Body of pancreas (tissue), 4 donors: Measurements from ENCODE around the gene RET. TPM values are rescaled to one million over a fixed set of nuclear protein-coding genes. Genes with fewer than 3 reads are reported as not detected.
A peak's percentile ranks its signal among the peaks of the same experiment; 100 is the strongest.

ENCODE experiments used
- ATAC-seq: fragments of 150-250 bp; one replicate; pipeline ENCODE4 v1.9.1; 2016
- DNase-seq, 4 donors: peaks; one replicate each; pipeline ENCODE4 v3.0.0-alpha.2; 2019
- H3K27ac ChIP-seq, 4 donors: fragments of 200-600 bp; sonication (generic); 1 replicate in 3 of 4; 2 replicates in 1 of 4; pipeline versions ENCODE4 v1.5.1 to v1.6.1; 2016 to 2019; ENCODE audit warnings: mild to moderate bottlenecking in 1 of 4, mixed read lengths in 1 of 4, moderate library complexity in 1 of 4
- H3K27me3 ChIP-seq, 2 donors: fragments of 200-600 bp; sonication (generic); one replicate each; pipeline ENCODE4 v1.6.0; 2016; ENCODE audit warnings: mild to moderate bottlenecking in 1 of 2
- H3K36me3 ChIP-seq, 2 donors: fragments of 200-600 bp; sonication (generic); replicated peaks in 1 of 2; 2 replicates each; pipeline ENCODE4 v1.5.1; 2016; ENCODE audit warnings: low read depth in 2 of 2; ENCODE audit not compliant: insufficient read depth in 1 of 2
- H3K4me1 ChIP-seq: fragments of 200-600 bp; sonication (generic); one replicate; pipeline ENCODE4 v1.6.0; 2016
- H3K4me3 ChIP-seq, 2 donors: fragments of 200-600 bp; sonication (generic); 1 replicate in 1 of 2; 2 replicates in 1 of 2; pipeline ENCODE4 v1.5.1; 2016 to 2019
- H3K9me3 ChIP-seq, 3 donors: fragments of 200-600 bp; sonication (generic); 1 replicate in 2 of 3; 2 replicates in 1 of 3; pipeline ENCODE4 v1.5.1; 2016
- POLR2A ChIP-seq, 3 donors: fragments of 450-650 bp; IDR thresholded peaks; one replicate each; pipeline ENCODE4 v1.6.1; 2016; ENCODE audit warnings: antibody characterized with exemption in 3 of 3, mild to moderate bottlenecking in 2 of 3
- WGBS, 2 donors: methylation state at CpG; one replicate each; pipeline ENCODE4 v1.1.5; 2017; 5-methylcytosine and 5-hydroxymethylcytosine counted together
- intact Hi-C: fragments of 100-400 bp; cut with DNase I; formaldehyde crosslinking; loops from one replicate; pipeline ENCODE4 v1.15.1; 2023
- total RNA-seq, 2 donors: library from RNA; depleted of rRNA; stranded (reverse); fragments of >200 nt; gene quantifications; one replicate each; pipeline ENCODE4 v1.1.0, GENCODE V29; 2016
- TF ChIP-seq, protein P1 (sequence below), 7 experiments: fragments of 450-650 bp in 4 of 7; fragments of 200-600 bp in 3 of 7; sonication (generic) in 3 of 7; IDR thresholded peaks; one replicate each; pipeline ENCODE4 v1.5.1; 2016 to 2019; ENCODE audit warnings: antibody characterized with exemption in 7 of 7

The RET gene
- total RNA-seq, 2 donors from 2014 or later, result 0.78 to 1.6 TPM

DNA sequence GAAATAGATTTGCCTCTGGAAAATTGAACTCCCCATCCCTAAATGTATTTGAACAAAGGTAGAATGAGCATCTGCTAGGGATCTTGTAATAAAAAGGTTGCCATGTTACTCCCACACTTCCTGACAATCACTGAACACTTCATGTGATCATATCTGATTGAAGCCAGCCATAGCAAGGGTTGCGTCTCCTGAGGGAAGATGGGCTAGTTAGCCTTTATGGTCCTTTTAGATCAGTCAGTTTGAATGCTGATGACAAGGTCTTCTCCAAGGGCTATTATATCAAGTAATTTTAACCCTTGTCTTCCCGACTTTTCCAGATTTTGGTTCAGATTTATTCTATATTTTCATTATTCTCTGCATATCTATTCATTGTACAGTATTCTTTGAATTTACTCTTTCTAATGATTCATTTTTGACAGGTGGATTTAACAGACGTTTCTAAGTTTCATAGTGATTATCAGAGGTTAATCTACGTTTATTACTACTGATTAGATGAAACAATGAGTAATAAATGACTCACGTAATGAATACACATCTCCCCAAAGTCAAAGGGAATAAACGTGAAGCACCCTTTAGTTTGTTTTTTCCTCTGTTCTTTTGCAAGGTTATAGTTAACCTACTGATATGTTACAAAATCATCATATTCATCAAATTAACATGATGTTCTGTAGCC is 89.5 kb downstream of the RET start:
- Histone ChIP-seq H3K27ac (peak overlapping the region in 1 of 4 donors; percentile 61), H3K9me3 (no peaks in the 10 kb centered on the region), H3K36me3 (no peaks in the 10 kb centered on the region), H3K27me3 (no peaks in the 10 kb centered on the region), H3K4me1 (no peaks in the 10 kb centered on the region), H3K4me3 (no peak overlapping the region)
- WGBS, 2 donors, result 51 to 63% methylated on average over 6 of the region's 6 CpGs
- intact Hi-C loops, result no loop called here
- DNase-seq, result no peak
- TF ChIP-seq, protein P1, sequence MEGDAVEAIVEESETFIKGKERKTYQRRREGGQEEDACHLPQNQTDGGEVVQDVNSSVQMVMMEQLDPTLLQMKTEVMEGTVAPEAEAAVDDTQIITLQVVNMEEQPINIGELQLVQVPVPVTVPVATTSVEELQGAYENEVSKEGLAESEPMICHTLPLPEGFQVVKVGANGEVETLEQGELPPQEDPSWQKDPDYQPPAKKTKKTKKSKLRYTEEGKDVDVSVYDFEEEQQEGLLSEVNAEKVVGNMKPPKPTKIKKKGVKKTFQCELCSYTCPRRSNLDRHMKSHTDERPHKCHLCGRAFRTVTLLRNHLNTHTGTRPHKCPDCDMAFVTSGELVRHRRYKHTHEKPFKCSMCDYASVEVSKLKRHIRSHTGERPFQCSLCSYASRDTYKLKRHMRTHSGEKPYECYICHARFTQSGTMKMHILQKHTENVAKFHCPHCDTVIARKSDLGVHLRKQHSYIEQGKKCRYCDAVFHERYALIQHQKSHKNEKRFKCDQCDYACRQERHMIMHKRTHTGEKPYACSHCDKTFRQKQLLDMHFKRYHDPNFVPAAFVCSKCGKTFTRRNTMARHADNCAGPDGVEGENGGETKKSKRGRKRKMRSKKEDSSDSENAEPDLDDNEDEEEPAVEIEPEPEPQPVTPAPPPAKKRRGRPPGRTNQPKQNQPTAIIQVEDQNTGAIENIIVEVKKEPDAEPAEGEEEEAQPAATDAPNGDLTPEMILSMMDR (IDR thresholded peaks at IDR 0.05), result no peak
- no peak for TF ChIP-seq POLR2A (IDR thresholded peaks at IDR 0.05)
- ATAC-seq, result no peak

DNA sequence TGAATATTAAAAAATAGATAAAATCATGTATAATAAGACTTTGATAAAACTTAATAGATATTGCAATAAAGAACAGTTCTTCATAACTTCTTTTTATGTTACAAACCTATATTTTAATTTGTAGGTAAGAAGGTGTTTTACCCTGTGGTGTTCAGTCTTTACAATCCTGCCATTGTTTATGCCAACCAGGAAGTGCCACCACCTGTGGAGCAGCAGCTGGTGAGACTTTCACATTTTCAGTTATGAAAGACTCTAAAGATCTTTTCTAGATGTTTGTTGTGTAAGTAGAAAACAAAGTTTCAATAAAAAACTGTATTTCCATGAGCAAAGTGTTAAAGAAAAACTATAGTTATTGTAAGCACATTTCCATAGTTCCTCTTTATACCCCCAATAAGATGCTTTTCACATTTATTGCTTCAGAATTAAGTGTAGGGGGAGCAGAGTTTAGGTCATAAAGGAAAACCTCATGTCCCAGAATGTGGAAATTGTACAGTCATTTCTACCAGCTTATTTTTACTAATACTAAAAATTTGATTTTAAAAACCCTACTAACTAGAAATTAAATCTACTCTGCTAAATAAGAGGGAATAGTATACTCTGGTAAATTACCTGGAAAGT is 90.1 kb downstream of the RET start:
- no peaks in the 10 kb centered on the region for H3K9me3 ChIP-seq
- peak overlapping the region in 1 of 4 donors; percentile 61 for H3K27ac ChIP-seq
- H3K4me1 ChIP-seq, result no peaks in the 10 kb centered on the region
- TF ChIP-seq POLR2A (IDR thresholded peaks at IDR 0.05), result no peak
- TF ChIP-seq, protein P1 (IDR thresholded peaks at IDR 0.05), result no peak
- no peaks in the 10 kb centered on the region for H3K27me3 ChIP-seq
- no peak overlapping the region for H3K4me3 ChIP-seq
- DNase-seq, result peak in 1 of 4 donors; percentile 9
- intact Hi-C loops, result no loop called here
- no peak for ATAC-seq
- H3K36me3 ChIP-seq, result no peaks in the 10 kb centered on the region

DNA sequence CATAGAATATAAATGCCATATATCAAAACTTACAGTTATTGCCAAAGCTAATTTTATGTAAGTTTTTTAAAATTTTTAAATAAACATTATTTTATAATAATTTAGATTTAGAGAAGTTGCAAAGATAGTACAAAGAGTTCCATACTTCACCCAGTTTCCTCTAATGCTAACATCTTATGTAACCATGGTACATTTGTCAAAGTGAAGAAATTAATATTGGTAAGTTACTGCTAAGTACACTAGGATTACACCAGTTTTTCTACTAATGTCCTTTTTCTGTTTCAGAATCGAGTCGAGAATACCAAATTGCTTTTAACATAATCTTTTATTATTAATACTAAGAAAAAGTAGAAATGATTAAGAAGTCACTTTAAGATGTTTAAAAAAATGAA is 90.6 kb downstream of the RET start:
- no peak for DNase-seq
- TF ChIP-seq, protein P1 (IDR thresholded peaks at IDR 0.05), result no peak
- no peak for TF ChIP-seq POLR2A (IDR thresholded peaks at IDR 0.05)
- H3K4me1 ChIP-seq, result no peaks in the 10 kb centered on the region
- H3K27ac ChIP-seq, result peak overlapping the region in 1 of 4 donors; percentile 61
- no peaks in the 10 kb centered on the region for H3K36me3 ChIP-seq
- intact Hi-C loops, result no loop called here
- no peak for ATAC-seq
- no peak overlapping the region for H3K4me3 ChIP-seq
- H3K27me3 ChIP-seq, result no peaks in the 10 kb centered on the region
- 50 to 90% methylated on average over 2 of the region's 2 CpGs for WGBS, 2 donors
- H3K9me3 ChIP-seq, result no peaks in the 10 kb centered on the region

DNA sequence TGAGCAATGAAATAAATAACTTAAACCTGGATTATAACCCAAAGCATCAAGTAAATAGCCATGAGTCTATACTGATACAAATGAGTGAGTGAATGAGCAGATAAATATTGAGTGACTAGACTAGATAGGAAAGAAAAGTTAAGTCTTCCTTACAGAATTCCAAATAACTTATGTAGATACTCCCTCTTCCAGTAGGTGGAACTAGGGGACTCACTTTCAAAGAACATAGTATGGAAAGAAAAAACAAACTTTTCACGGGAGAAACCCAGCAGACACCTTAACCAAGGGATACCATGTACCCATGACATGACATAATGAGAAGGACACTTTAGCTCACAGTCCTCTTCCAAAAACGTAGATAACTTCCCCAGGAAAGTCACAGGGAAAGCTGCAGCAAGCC is 93.6 kb downstream of the RET start:
- no peak for ATAC-seq
- intact Hi-C loops, result no loop called here

More for the DNA sequence above, 93.6 kb downstream of the RET start:
- H3K9me3 ChIP-seq, result no peaks in the 10 kb centered on the region
- no peaks in the 10 kb centered on the region for H3K27me3 ChIP-seq
- no peak overlapping the region for H3K27ac ChIP-seq
- no peak overlapping the region for H3K4me3 ChIP-seq
- 55 to 64% methylated on average over 2 of the region's 2 CpGs for WGBS, 2 donors
- no peak for DNase-seq
- no peaks in the 10 kb centered on the region for H3K36me3 ChIP-seq
- no peak for TF ChIP-seq POLR2A (IDR thresholded peaks at IDR 0.05)
- TF ChIP-seq, protein P1 (IDR thresholded peaks at IDR 0.05), result no peak
- H3K4me1 ChIP-seq, result no peaks in the 10 kb centered on the region
